Measurements from ENCODE around the gene AQP1. TPM values are rescaled to one million over a fixed set of nuclear protein-coding genes. Genes with fewer than 3 reads are reported as not detected.

AQP1 gene
- total and polyA plus RNA-seq, 2 of the 8 experiments (the other 6 are each of a cell fraction or from before 2014, with no cell fraction given), result 0.18 to 0.19 TPM

- no peak for TF ChIP-seq CHD7 (IDR thresholded peaks at IDR 0.05; ENCODE audit: insufficient replicate concordance, low read length)
- TF ChIP-seq NRF1 (IDR thresholded peaks at IDR 0.05; ENCODE audit: low read depth, low read length), result no peak
- TF ChIP-seq HDAC6 (IDR thresholded peaks at IDR 0.05; ENCODE audit: low read depth, low read length), result no peak
- TF ChIP-seq POU5F1 (IDR thresholded peaks at IDR 0.05; ENCODE audit: low read depth, low read length), result no peak
- TF ChIP-seq SIX5 (IDR thresholded peaks at IDR 0.05; ENCODE audit: low read depth, low read length), result no peak
- no peak for TF ChIP-seq CEBPB (IDR thresholded peaks at IDR 0.05; ENCODE audit: low read depth, low read length)
- no peak for TF ChIP-seq JUN (IDR thresholded peaks at IDR 0.05; ENCODE audit: low read depth, low read length)
- TF ChIP-seq TAF7 (optimal IDR thresholded peaks at IDR 0.05; ENCODE audit: borderline replicate concordance, low read depth, low read length), result no peak
- TF ChIP-seq RBBP5 (IDR thresholded peaks at IDR 0.05; ENCODE audit: borderline replicate concordance, low read depth, low read length), result no peak
- TF ChIP-seq CHD1 (IDR thresholded peaks at IDR 0.05; ENCODE audit: low read depth, low read length), result no peak
Measured at GRCh38 chr7:30904561-30904960, 7.1 kb upstream of the AQP1 start (continued).
